K562 (cell line): ENCODE results near the gene PRC1. TPM values are rescaled to one million over a fixed set of nuclear protein-coding genes. Genes with fewer than 3 reads are reported as not detected.

ENCODE experiments used
- ATAC-seq: fragments of 200-7000 bp; cut with Tn5 transposase; 3 replicates; pipeline ENCODE4 v1.9.1; 2020; ENCODE audit warnings: moderate library complexity
- BruUV-seq: library from RNA; stranded (reverse); fragments of 400-500 nt; replicated peaks from 2 replicates; lab custom pipeline; 2021; lab: Mats Ljungman, UMichigan
- CTCF ChIA-PET: fragments of 300-600 bp; formaldehyde crosslinking; extraction: SDS; loops from one replicate; lab custom pipeline; 2021; ENCODE audit warnings: low intra/inter-chr PET ratio; lab: Yijun Ruan, JAX
- POLR2A ChIA-PET: fragments of 300-600, 350-650 bp; sonication (Branson Sonifier 250); formaldehyde crosslinking; extraction: SDS; loops from one replicate; lab custom pipeline; 2021; ENCODE audit warnings: antibody characterized with exemption, inconsistent platforms; lab: Yijun Ruan, JAX
- DNase-seq, 4 experiments: peaks; one replicate each; pipeline versions ENCODE4 v3.0.0 to v3.0.0-alpha.2; 2011 to 2018; ENCODE audit warnings: low spot score in 3 of 4, mixed read lengths in 3 of 4; ENCODE audit errors: extremely low read depth in 1 of 4
- FAIRE-seq: peaks from 2 replicates; lab custom pipeline; 2011; peaks lifted over from hg19 to GRCh38; lab: Jason Lieb, UNC
- H2AFZ ChIP-seq: 2 replicates; pipeline ENCODE4 v1.6.0; 2011; ENCODE audit warnings: low read depth, low read length, control low read depth, inconsistent platforms
- H3K27ac ChIP-seq: fragments of 200-600 bp; 3 replicates; pipeline ENCODE4 v1.8.0; 2011; ENCODE audit warnings: low read depth, mild to moderate bottlenecking, control low read depth, inconsistent platforms, low read length, moderate library complexity, mixed read lengths; ENCODE audit errors: extremely low read depth
- H3K27me3 ChIP-seq, 2 experiments: fragments of 300-600 bp in 1 of 2; 2 replicates in 1 of 2; 3 replicates in 1 of 2; pipeline versions ENCODE4 v1.6.0 to v1.8.0; 2011; ENCODE audit warnings: inconsistent platforms in 2 of 2, low read length in 2 of 2, mild to moderate bottlenecking in 1 of 2, mixed read lengths in 1 of 2, moderate library complexity in 1 of 2; ENCODE audit not compliant: control insufficient read depth in 2 of 2, insufficient read depth in 2 of 2
- H3K36me3 ChIP-seq: fragments of 300-600 bp; 3 replicates; pipeline ENCODE4 v1.8.0; 2011; ENCODE audit warnings: mild to moderate bottlenecking, low read length, inconsistent platforms; ENCODE audit not compliant: control insufficient read depth, insufficient read depth
- H3K4me1 ChIP-seq, 2 experiments: fragments of 200-600 bp in 1 of 2; replicated peaks in 1 of 2; 2 replicates in 1 of 2; 3 replicates in 1 of 2; pipeline versions ENCODE4 v1.5.1 to v1.8.0; 2011; ENCODE audit warnings: inconsistent platforms in 2 of 2, low read length in 2 of 2, mild to moderate bottlenecking in 1 of 2, mixed read lengths in 1 of 2, moderate library complexity in 1 of 2; ENCODE audit not compliant: control insufficient read depth in 2 of 2, insufficient read depth in 2 of 2
- H3K4me2 ChIP-seq: 2 replicates; pipeline ENCODE4 v1.6.1; 2011; ENCODE audit warnings: low read length, control low read depth, inconsistent platforms, mixed read lengths; ENCODE audit not compliant: insufficient read depth
- H3K4me3 ChIP-seq: fragments of 200-600 bp; sonication (generic), shearing (Covaris generic); 2 replicates; pipeline ENCODE4 v1.5.1; 2016; ENCODE audit warnings: control low read depth, inconsistent platforms
- H3K79me2 ChIP-seq: fragments of 200-600 bp; 3 replicates; pipeline ENCODE4 v1.8.0; 2011; ENCODE audit warnings: low read length, inconsistent platforms; ENCODE audit not compliant: control insufficient read depth, insufficient read depth
- H3K9ac ChIP-seq, 2 experiments: 2 replicates each; pipeline versions ENCODE4 v1.6.0 to v1.6.1; 2011; ENCODE audit warnings: low read depth in 2 of 2, low read length in 2 of 2, control low read depth in 1 of 2, inconsistent platforms in 1 of 2, mild to moderate bottlenecking in 1 of 2, mixed read lengths in 1 of 2; ENCODE audit not compliant: insufficient read depth in 1 of 2
- H3K9me1 ChIP-seq: one replicate; pipeline ENCODE4 v1.6.0; 2011; ENCODE audit warnings: inconsistent platforms, mild to moderate bottlenecking, low read length, moderate library complexity; ENCODE audit not compliant: control insufficient read depth, insufficient read depth
- H3K9me3 ChIP-seq: replicated peaks from 2 replicates; pipeline ENCODE4 v1.5.1; 2011; ENCODE audit warnings: low read depth, low read length, inconsistent platforms; ENCODE audit not compliant: control insufficient read depth, insufficient read depth
- H4K20me1 ChIP-seq: replicated peaks from 2 replicates; pipeline ENCODE4 v1.6.1; 2011; ENCODE audit warnings: low read length, inconsistent platforms, mixed read lengths; ENCODE audit not compliant: control insufficient read depth, insufficient read depth
- ARID1B ChIP-seq: fragments of 450-650 bp; IDR thresholded peaks from 2 replicates; pipeline ENCODE4 v1.6.1; 2016; ENCODE audit warnings: antibody characterized with exemption, mild to moderate bottlenecking, inconsistent platforms
- CEBPZ ChIP-seq: fragments of 150-350 bp; IDR thresholded peaks from 2 replicates; pipeline ENCODE4 v1.6.1; 2014; ENCODE audit warnings: low read depth, mild to moderate bottlenecking, low read length, borderline replicate concordance
- CHCHD3 ChIP-seq: fragments of 250-450 bp; sonication (Bioruptor Pico); IDR thresholded peaks from 2 replicates; pipeline ENCODE4 v2.1.2; 2022; ENCODE audit warnings: mild to moderate bottlenecking
- JUN ChIP-seq, 2 experiments: sonication (generic) in 1 of 2; formaldehyde crosslinking in 1 of 2; IDR thresholded peaks; 2 replicates each; pipeline versions ENCODE4 v1.6.1 to v1.8.0; 2012 to 2022; ENCODE audit warnings: borderline replicate concordance in 2 of 2, mild to moderate bottlenecking in 2 of 2, improper control_type of control experiment in 1 of 2, low read depth in 1 of 2, low read length in 1 of 2, missing genetic modification reagents in 1 of 2
- MAFK ChIP-seq: IDR thresholded peaks from 2 replicates; pipeline ENCODE4 v1.6.1; 2011; ENCODE audit warnings: low read length, improper control_type of control experiment
- MNT ChIP-seq, 2 experiments: fragments of 450-650 bp; conservative IDR thresholded peaks; 2 replicates each; pipeline ENCODE4 v1.6.1; 2017; ENCODE audit warnings: mild to moderate bottlenecking in 2 of 2, moderate library complexity in 2 of 2
- MTA3 ChIP-seq: fragments of 450-650 bp; formaldehyde crosslinking; IDR thresholded peaks from 2 replicates; pipeline ENCODE4 v1.6.1; 2017; ENCODE audit warnings: mild to moderate bottlenecking, borderline replicate concordance
- MYC ChIP-seq, 2 experiments: fragments of 250-450 bp in 1 of 2; sonication (Bioruptor Pico) in 1 of 2; IDR thresholded peaks; 2 replicates each; pipeline versions ENCODE4 v1.5.1 to v1.6.1; 2012 to 2021; ENCODE audit warnings: low read depth in 2 of 2, borderline replicate concordance in 1 of 2, improper control_type of control experiment in 1 of 2, low read length in 1 of 2, mild to moderate bottlenecking in 1 of 2, moderate library complexity in 1 of 2
- NFIC ChIP-seq: fragments of 450-650 bp; IDR thresholded peaks from 2 replicates; pipeline ENCODE4 v1.6.1; 2017; ENCODE audit warnings: mild to moderate bottlenecking, inconsistent platforms
- STAG1 ChIP-seq: sonication (generic); formaldehyde crosslinking; IDR thresholded peaks from 2 replicates; pipeline ENCODE4 v1.5.0; 2020; ENCODE audit warnings: missing genetic modification reagents, borderline replicate concordance
- TFAP4 ChIP-seq: sonication (generic); formaldehyde crosslinking; IDR thresholded peaks from 2 replicates; pipeline ENCODE4 v1.8.0; 2022; ENCODE audit warnings: missing genetic modification reagents, mild to moderate bottlenecking, moderate library complexity, borderline replicate concordance
- ZNF165 ChIP-seq: fragments of 250-450 bp; sonication (Bioruptor Pico); IDR thresholded peaks from 2 replicates; pipeline ENCODE4 v1.4.0; 2020; ENCODE audit warnings: borderline replicate concordance
- WGBS: fragments of 100-300 bp; shearing (Covaris generic); methylation state at CpG from one replicate; pipeline ENCODE4 v1.1.6; 2016; ENCODE audit warnings: low coverage, mixed read lengths; ENCODE audit not compliant: insufficient coverage; ENCODE audit errors: missing lambda C conversion rate; 5-methylcytosine and 5-hydroxymethylcytosine counted together
- in situ Hi-C: fragments of 300-500 bp; cut with MboI; formaldehyde crosslinking; loops from 4 replicates; pipeline ENCODE4 v1.15.0; 2018; ENCODE audit warnings: inconsistent platforms, mixed read lengths
- intact Hi-C: fragments of 100-400 bp; cut with micrococcal nuclease; formaldehyde crosslinking; loops from 2 replicates; pipeline ENCODE4 v1.14.2; 2022
- polyA plus RNA-seq, 8 experiments: library from polyadenylated mRNA; depleted of rRNA in 4 of 8; stranded (reverse) in 5 of 8; unstranded in 3 of 8; fragments of >200 nt; fragmentation: Nextera tagmentation in 2 of 8; fragmentation: Illumina TruSeq in 1 of 8; extraction: Ambion mirVana in 2 of 8; extraction: Trizol in 1 of 8; gene quantifications; 2 replicates each; pipeline versions ENCODE4 v1.2.1 to v1.2.3, GENCODE V29; 2011 to 2014; ENCODE audit warnings: inconsistent platforms in 1 of 8, missing spikeins in 1 of 8
- total RNA-seq, 7 experiments: library from RNA; depleted of rRNA in 6 of 7; stranded (reverse); fragments of >200 nt in 6 of 7; fragmentation: Illumina TruSeq in 2 of 7; extraction: Trizol in 2 of 7; gene quantifications; 2 replicates each; pipeline versions ENCODE4 v1.2.1 to v1.2.3, GENCODE V29; 2011 to 2021; ENCODE audit warnings: low replicate concordance in 1 of 7

Gene PRC1
- total and polyA plus RNA-seq, 9 of the 15 experiments (the other 6 are each of a cell fraction or from before 2014, with no cell fraction given) = 156 to 391 (median 240) TPM

- H3K27ac ChIP-seq = no peak overlapping the region
- CTCF ChIA-PET = interaction anchor here (0.6 to 1.3 kb wide), 4 partner anchors 17 to 740 kb away, joined by 3 to 5 read pairs (median 4); partner anchors contain the start of gene HDDC3
- peaks cover 2 to 4% of the 10 kb centered on the region in 2 experiments; a peak in 3 of 5 replicates for H3K27me3 ChIP-seq
- FAIRE-seq = peak; percentile 94
- 21% methylated on average over 9 of the region's 12 CpGs for WGBS
- no peaks in the 10 kb centered on the region for H3K79me2 ChIP-seq
- POLR2A ChIA-PET = interaction anchor here (0.5 to 1.8 kb wide), 13 partner anchors 11 to 495 kb away, joined by 3 to 8 read pairs (median 4); partner anchors contain the start of genes HDDC3, MAN2A2 and VPS33B
- peak; percentile 92 for ATAC-seq
- no peaks in the 10 kb centered on the region for H3K36me3 ChIP-seq
- intact Hi-C loops = loop anchor here (2.0 to 10.0 kb wide), 4 partner anchors 40 to 1782 kb away; partner anchors contain the start of gene HDDC3
- no peak overlapping the region for H3K4me3 ChIP-seq
- in situ Hi-C loops = no loop called here
- BruUV-seq = no TSS peak
- H3K4me2 ChIP-seq = peak overlapping the region; percentile 50
- peak overlapping the region; percentile 73 for H2AFZ ChIP-seq
- H3K9me1 ChIP-seq = no peaks in the 10 kb centered on the region
- peaks cover 0 to 22% of the 10 kb centered on the region in 2 experiments; a peak in 3 of 5 replicates for H3K4me1 ChIP-seq
- DNase-seq = peak; percentile 68 to 84 (median 74)
- H3K9ac ChIP-seq = no peak overlapping the region
- H3K9me3 ChIP-seq = no peaks in the 10 kb centered on the region
- no peaks in the 10 kb centered on the region for H4K20me1 ChIP-seq
- peak; percentile 87; the same call in 1 of the 2 replicates for TF ChIP-seq STAG1 (CRISPR knock-in tag)
- peak; percentile 84 for TF ChIP-seq NFIC
- 0 out of 2 replicates have a peak, but pooled peaks have one; percentile 86 for TF ChIP-seq ZNF165 (CRISPR knock-in tag)
- TF ChIP-seq MTA3 = peak; percentile 48; the same call in 1 of the 2 replicates
- no peak for TF ChIP-seq JUN (IDR thresholded peaks at IDR 0.05; ENCODE audit: borderline replicate concordance, low read depth, low read length)
- TF ChIP-seq JUN (CRISPR knock-in tag; IDR thresholded peaks at IDR 0.05; ENCODE audit: borderline replicate concordance) = 0 out of 2 replicates have a peak, but pooled peaks have one; percentile 14
- peak; percentile 12; the same call in 1 of the 2 replicates for TF ChIP-seq ARID1B
- TF ChIP-seq MNT (conservative IDR thresholded peaks at IDR 0.05) = peak in 1 of 2 experiments; percentile 35; a peak in 1 of 4 replicates
- TF ChIP-seq MAFK = no peak
- TF ChIP-seq CHCHD3 (CRISPR knock-in tag) = no peak
- peak; percentile 94 for TF ChIP-seq TFAP4 (CRISPR knock-in tag)
- TF ChIP-seq MYC (IDR thresholded peaks at IDR 0.05; ENCODE audit: low read depth, low read length) = peak; percentile 72; the same call in 1 of the 2 replicates
- TF ChIP-seq MYC (CRISPR knock-in tag; IDR thresholded peaks at IDR 0.05; ENCODE audit: borderline replicate concordance, low read depth) = no peak
- no peak for TF ChIP-seq CEBPZ
Measured at GRCh38 chr15:91032919-91033803, 38.8 kb upstream of the PRC1 start.
